Measurements from ENCODE around the gene LRRC4C. TPM values are rescaled to one million over a fixed set of nuclear protein-coding genes. Genes with fewer than 3 reads are reported as not detected.

The LRRC4C gene
- total and polyA plus RNA-seq, 10 of the 15 experiments (the other 5 are each of a cell fraction or from before 2014, with no cell fraction given), result 1.5 TPM; not detected in 9

- no peak for TF ChIP-seq REST (IDR thresholded peaks at IDR 0.05; ENCODE audit: low read depth, low read length)
- no peak for TF ChIP-seq POLR2AphosphoS2 (IDR thresholded peaks at IDR 0.05; ENCODE audit: low read depth, low read length)
- TF ChIP-seq ZNF622 (IDR thresholded peaks at IDR 0.05), result no peak
- TF ChIP-seq IRF4 (IDR thresholded peaks at IDR 0.05; ENCODE audit: low read depth, low read length), result no peak
- TF ChIP-seq MEF2B (IDR thresholded peaks at IDR 0.05; ENCODE audit: partially characterized antibody, poor library complexity, severe bottlenecking), result no peak
These were observed 455.8 kb downstream of the LRRC4C start (continued) for GRCh38 chr11:41003339-41004282.

GRCh38 chr11:40998920-40999319 is 460.5 kb downstream of the LRRC4C start:
- FAIRE-seq (no peak), ATAC-seq (no peak), DNase-seq (ENCODE audit: low read depth, low spot score) (no peak)
- Histone ChIP-seq H2AFZ (ENCODE audit: control insufficient read depth, low read depth, low read length) (no peak overlapping the region), H3K9ac (ENCODE audit: control insufficient read depth, insufficient read depth, low read length) (no peak overlapping the region), H3K27me3 (replicated peaks in 1 of 2; ENCODE audit: control insufficient read depth in 2 of 2, insufficient read depth in 2 of 2, low read length in 1 of 2) (no peaks in the 10 kb centered on the region), H3K27ac (ENCODE audit: control insufficient read depth, insufficient read depth) (no peak overlapping the region), H3K9me3 (replicated peaks; ENCODE audit: control insufficient read depth, insufficient read depth, low read length) (no peaks in the 10 kb centered on the region), H3K79me2 (ENCODE audit: control insufficient read depth, insufficient read depth, low read length) (no peaks in the 10 kb centered on the region), H4K20me1 (ENCODE audit: control insufficient read depth, insufficient read depth) (no peaks in the 10 kb centered on the region), H3K4me2 (ENCODE audit: control insufficient read depth, insufficient read depth) (no peak overlapping the region), H3K4me3 (no peak overlapping the region), H3K4me1 (ENCODE audit: control insufficient read depth, insufficient read depth, low read length) (no peaks in the 10 kb centered on the region), H3K36me3 (ENCODE audit: control insufficient read depth in 2 of 2, insufficient read depth in 2 of 2, low read length in 1 of 2) (no peaks in the 10 kb centered on the region)
- RAD21 ChIA-PET (ENCODE audit: unreplicated experiment), result no interaction called here
- WGBS (ENCODE audit: insufficient coverage, insufficient replicate concordance, low lambda C conversion rate, missing lambda C conversion rate), result 19% methylated on average over 5 of the region's 5 CpGs
- SMC1A ChIA-PET (ENCODE audit: uncharacterized antibody, unreplicated experiment), result interaction anchor here (0.7 kb wide), 1 partner anchor 77 kb away, joined by 3 read pairs; no protein-coding TSS in a partner anchor
- in situ Hi-C loops (cut with MboI), result no loop called here
- intact Hi-C loops (cut with micrococcal nuclease; ENCODE audit: unreplicated experiment), result no loop called here
- CTCF ChIA-PET, result no interaction called here
- BruUV-seq (replicated peaks), result no TSS peak
- POLR2A ChIA-PET, result no interaction called here
- TF ChIP-seq ZBTB4 (CRISPR knock-in tag; IDR thresholded peaks at IDR 0.05) (no peak), BCL11A (IDR thresholded peaks at IDR 0.05; ENCODE audit: low read depth, low read length) (no peak), STAT1 (conservative IDR thresholded peaks at IDR 0.05) (no peak), NFXL1 (IDR thresholded peaks at IDR 0.05; ENCODE audit: borderline replicate concordance) (no peak)
